SK-N-SH (cell line): ENCODE measurements around the gene LOC101059915.

ENCODE experiments used
- CTCF ChIA-PET: fragments of 300-600, 350-600 bp; formaldehyde crosslinking; extraction: SDS; loops from one replicate; lab custom pipeline; 2021; lab: Yijun Ruan, JAX
- POLR2A ChIA-PET: fragments of 350-600 bp; sonication (Branson Sonifier 250); formaldehyde crosslinking; extraction: SDS; loops from one replicate; lab custom pipeline; 2020; ENCODE audit warnings: antibody characterized with exemption, inconsistent platforms; lab: Yijun Ruan, JAX
- DNase-seq: peaks from one replicate; pipeline ENCODE4 v3.0.0; 2012
- H2AFZ ChIP-seq: fragments of 200-600 bp; sonication (generic); 2 replicates; pipeline ENCODE4 v1.8.1; 2016; ENCODE audit warnings: antibody characterized with exemption, mild to moderate bottlenecking, low read depth
- H3F3A ChIP-seq: fragments of 200-600 bp; sonication (generic); replicated peaks from 2 replicates; pipeline ENCODE3; 2016; ENCODE audit warnings: antibody characterized with exemption, mild to moderate bottlenecking; ENCODE audit not compliant: insufficient read depth
- H3K27ac ChIP-seq, 2 experiments: fragments of 200-500 bp in 1 of 2; fragments of 200-600 bp in 1 of 2; sonication (Bioruptor generic) in 1 of 2; sonication (generic), shearing (Covaris generic) in 1 of 2; 2 replicates each; pipeline versions ENCODE4 v1.5.1 to v1.6.1; 2014 to 2016; ENCODE audit warnings: low read depth in 2 of 2, inconsistent platforms in 1 of 2, low read length in 1 of 2, mild to moderate bottlenecking in 1 of 2, mixed read lengths in 1 of 2
- H3K27me3 ChIP-seq: fragments of 200-600 bp; sonication (generic), shearing (Covaris generic); 2 replicates; pipeline ENCODE4 v1.6.1; 2016; ENCODE audit warnings: mixed run types; ENCODE audit not compliant: insufficient read depth
- H3K36me3 ChIP-seq, 2 experiments: fragments of 200-500 bp in 1 of 2; fragments of 200-600 bp in 1 of 2; sonication (Bioruptor generic) in 1 of 2; sonication (generic) in 1 of 2; replicated peaks in 1 of 2; 2 replicates each; pipeline versions ENCODE3 to v1.5.1; 2014 to 2016; ENCODE audit warnings: low read length in 1 of 2, mild to moderate bottlenecking in 1 of 2; ENCODE audit not compliant: insufficient read depth in 2 of 2, control insufficient read depth in 1 of 2
- H3K4me1 ChIP-seq, 2 experiments: fragments of 200-500 bp in 1 of 2; fragments of 200-600 bp in 1 of 2; sonication (Bioruptor generic) in 1 of 2; sonication (generic), shearing (Covaris generic) in 1 of 2; 2 replicates each; pipeline versions ENCODE4 v1.5.1 to v1.6.1; 2014 to 2016; ENCODE audit warnings: low read depth in 1 of 2, low read length in 1 of 2, mixed run types in 1 of 2; ENCODE audit not compliant: insufficient read depth in 2 of 2, control insufficient read depth in 1 of 2
- H3K4me2 ChIP-seq: fragments of 200-600 bp; sonication (generic), shearing (Covaris generic); 2 replicates; pipeline ENCODE4 v1.6.1; 2017; ENCODE audit warnings: mixed run types
- H3K4me3 ChIP-seq, 2 experiments: fragments of 200-500 bp in 1 of 2; fragments of 200-600 bp in 1 of 2; sonication (Bioruptor generic) in 1 of 2; sonication (generic), shearing (Covaris generic) in 1 of 2; 2 replicates each; pipeline versions ENCODE4 v1.5.1 to v1.8.1; 2014 to 2016; ENCODE audit warnings: low read depth in 2 of 2, inconsistent platforms in 1 of 2, low read length in 1 of 2, mild to moderate bottlenecking in 1 of 2, mixed read lengths in 1 of 2, moderate library complexity in 1 of 2
- H3K79me2 ChIP-seq: fragments of 200-600 bp; sonication (generic); 2 replicates; pipeline ENCODE4 v1.8.1; 2017; ENCODE audit warnings: mild to moderate bottlenecking; ENCODE audit not compliant: insufficient read depth
- H3K9ac ChIP-seq: fragments of 200-600 bp; sonication (generic); 2 replicates; pipeline ENCODE4 v1.6.1; 2017; ENCODE audit warnings: mixed run types
- H3K9me2 ChIP-seq: fragments of 200-600 bp; sonication (generic); 2 replicates; pipeline ENCODE4 v1.6.1; 2017; ENCODE audit warnings: mixed run types
- H3K9me3 ChIP-seq: fragments of 200-600 bp; sonication (generic); 2 replicates; pipeline ENCODE4 v1.6.1; 2017; ENCODE audit warnings: mixed run types, mild to moderate bottlenecking, moderate library complexity
- H4K20me1 ChIP-seq: fragments of 200-600 bp; sonication (generic); 2 replicates; pipeline ENCODE4 v1.6.1; 2017; ENCODE audit warnings: mild to moderate bottlenecking, mixed run types; ENCODE audit not compliant: insufficient read depth
- CHD2 ChIP-seq: fragments of 150-350 bp; IDR thresholded peaks from 2 replicates; pipeline ENCODE4 v1.6.1; 2018; ENCODE audit warnings: low read length; ENCODE audit not compliant: partially characterized antibody
- ELF1 ChIP-seq: IDR thresholded peaks from 2 replicates; pipeline ENCODE4 v1.4.0; 2012
- EP300 ChIP-seq, 2 experiments: IDR thresholded peaks; 2 replicates each; pipeline versions ENCODE4 v1.4.0 to v1.6.1; 2012; ENCODE audit warnings: borderline replicate concordance in 1 of 2, low read depth in 1 of 2, low read length in 1 of 2
- EZH2phosphoT487 ChIP-seq: fragments of 200-600 bp; sonication (generic); IDR thresholded peaks from 2 replicates; pipeline ENCODE4 v1.6.1; 2017; ENCODE audit warnings: low read depth, mixed run types, mild to moderate bottlenecking, antibody characterized with exemption, moderate library complexity, borderline replicate concordance
- FOSL2 ChIP-seq: IDR thresholded peaks from 2 replicates; pipeline ENCODE4 v1.4.0; 2012; ENCODE audit warnings: low read depth, mild to moderate bottlenecking, moderate library complexity, borderline replicate concordance
- FOXM1 ChIP-seq: IDR thresholded peaks from 2 replicates; pipeline ENCODE4 v1.4.0; 2012; ENCODE audit warnings: low read depth, mild to moderate bottlenecking
- GATA2 ChIP-seq: sonication (generic); formaldehyde crosslinking; IDR thresholded peaks from 2 replicates; pipeline ENCODE4 v1.5.0; 2020; ENCODE audit warnings: mild to moderate bottlenecking, missing genetic modification reagents
- JUND ChIP-seq: IDR thresholded peaks from 2 replicates; pipeline ENCODE4 v1.4.0; 2012
- NRF1 ChIP-seq: IDR thresholded peaks from 2 replicates; pipeline ENCODE4 v1.6.1; 2012; ENCODE audit warnings: low read depth, mild to moderate bottlenecking, low read length
- POLR2AphosphoS5 ChIP-seq: IDR thresholded peaks from 2 replicates; pipeline ENCODE4 v1.6.1; 2012; ENCODE audit warnings: low read depth, low read length
- RXRA ChIP-seq: IDR thresholded peaks from 2 replicates; pipeline ENCODE4 v1.4.0; 2012; ENCODE audit warnings: low read depth, mild to moderate bottlenecking, borderline replicate concordance
- SIN3A ChIP-seq: IDR thresholded peaks from 2 replicates; pipeline ENCODE4 v1.6.1; 2012; ENCODE audit warnings: low read depth, mild to moderate bottlenecking, low read length, moderate library complexity, borderline replicate concordance
- TAF1 ChIP-seq: IDR thresholded peaks from 2 replicates; pipeline ENCODE4 v1.6.1; 2012; ENCODE audit warnings: low read depth, mild to moderate bottlenecking, low read length, moderate library complexity, borderline replicate concordance
- YY1 ChIP-seq: IDR thresholded peaks from 2 replicates; pipeline ENCODE4 v1.4.0; 2012; ENCODE audit warnings: low read depth, mild to moderate bottlenecking
- WGBS: methylation state at CpG from one replicate; pipeline ENCODE4 v1.1.6; 2017; ENCODE audit warnings: low lambda C conversion rate; 5-methylcytosine and 5-hydroxymethylcytosine counted together
- TF ChIP-seq, protein P1 (sequence below): IDR thresholded peaks from 2 replicates; pipeline ENCODE4 v1.6.1; 2012; ENCODE audit warnings: mild to moderate bottlenecking, low read depth, low read length, moderate library complexity
- TF ChIP-seq, protein P2 (sequence below): IDR thresholded peaks from 2 replicates; pipeline ENCODE4 v1.4.0; 2012; ENCODE audit warnings: low read depth, borderline replicate concordance
- TF ChIP-seq, protein P3 (sequence below): fragments of 200-600 bp; sonication (generic); IDR thresholded peaks from 2 replicates; pipeline ENCODE4 v1.6.1; 2017; ENCODE audit warnings: antibody characterized with exemption, mild to moderate bottlenecking, moderate library complexity
- TF ChIP-seq, protein P4 (sequence below): fragments of 150-350 bp; IDR thresholded peaks from 2 replicates; pipeline ENCODE4 v1.6.1; 2016; ENCODE audit warnings: mild to moderate bottlenecking, low read depth, low read length

LOC101059915 gene

DNA sequence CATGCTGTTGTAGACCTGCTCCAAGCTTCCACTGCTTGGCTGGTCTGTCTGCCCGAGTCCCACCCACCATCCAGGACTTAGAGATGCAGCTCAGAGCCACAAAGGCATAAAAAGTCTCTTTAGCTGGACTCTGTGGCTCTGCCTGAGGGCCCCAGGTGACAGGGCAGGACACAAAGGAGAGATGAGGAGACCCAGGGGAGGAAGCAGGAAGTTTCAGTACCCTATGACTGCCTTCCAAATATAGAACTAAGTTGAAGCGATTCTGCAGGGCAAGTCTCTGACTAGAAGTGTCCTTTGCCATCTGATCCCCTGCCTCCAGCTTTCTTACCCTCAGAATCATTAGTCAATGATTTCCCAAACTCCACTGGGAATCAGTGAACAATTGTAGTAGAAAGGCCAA, 37.9 kb upstream of the LOC101059915 start (continued):
- TF ChIP-seq JUND: no peak
- TF ChIP-seq ELF1: no peak
- no peak for TF ChIP-seq YY1

DNA sequence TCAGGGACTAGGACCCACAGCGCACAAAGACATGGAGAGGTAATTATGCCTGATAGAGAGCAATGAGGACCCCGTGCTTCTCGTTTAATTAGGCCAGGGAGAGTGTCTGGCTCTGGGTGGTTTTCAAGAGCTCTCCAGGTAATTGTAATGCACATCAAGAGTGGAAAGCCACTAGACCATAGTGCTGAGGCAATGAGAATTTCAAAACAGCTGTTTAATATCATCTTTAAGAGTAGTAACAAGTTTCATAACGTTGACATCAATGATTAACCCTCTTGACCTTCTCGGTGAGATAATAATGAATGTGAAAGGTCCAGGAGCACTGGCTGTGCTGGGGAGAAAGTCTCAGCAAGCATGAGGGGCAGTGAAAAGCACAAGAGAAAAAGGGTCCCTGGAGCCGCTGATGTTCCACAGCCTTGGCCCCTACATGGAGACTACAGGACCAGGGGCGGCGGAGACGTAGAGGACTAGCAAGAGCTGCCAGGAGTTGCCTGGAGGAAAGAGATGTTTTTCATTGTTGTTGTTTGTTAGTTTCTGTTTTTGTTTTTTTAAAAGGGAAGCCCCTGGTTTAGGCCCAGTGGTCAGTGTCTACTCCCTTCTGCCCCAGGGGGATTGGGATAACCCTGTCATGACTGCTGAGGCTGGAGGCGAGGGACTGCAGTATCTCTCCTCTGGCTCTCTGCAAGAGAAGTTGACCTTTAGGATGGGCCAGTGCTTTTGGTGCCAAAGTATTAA, 34.3 kb upstream of the LOC101059915 start:
- H3K79me2 ChIP-seq: no peaks in the 10 kb centered on the region
- WGBS: 41% methylated on average over 9 of the region's 10 CpGs
- H3K4me3 ChIP-seq: no peak overlapping the region
- no peak overlapping the region for H3K4me2 ChIP-seq
- ChIA-PET CTCF (interaction anchor here (0.6 kb wide), 1 partner anchor 120 kb away, joined by 3 read pairs; no protein-coding TSS in a partner anchor), POLR2A (no interaction called here)
- no peak for DNase-seq
- no peaks in the 10 kb centered on the region for H4K20me1 ChIP-seq
- TF ChIP-seq RXRA: no peak
- TF ChIP-seq, protein P1, sequence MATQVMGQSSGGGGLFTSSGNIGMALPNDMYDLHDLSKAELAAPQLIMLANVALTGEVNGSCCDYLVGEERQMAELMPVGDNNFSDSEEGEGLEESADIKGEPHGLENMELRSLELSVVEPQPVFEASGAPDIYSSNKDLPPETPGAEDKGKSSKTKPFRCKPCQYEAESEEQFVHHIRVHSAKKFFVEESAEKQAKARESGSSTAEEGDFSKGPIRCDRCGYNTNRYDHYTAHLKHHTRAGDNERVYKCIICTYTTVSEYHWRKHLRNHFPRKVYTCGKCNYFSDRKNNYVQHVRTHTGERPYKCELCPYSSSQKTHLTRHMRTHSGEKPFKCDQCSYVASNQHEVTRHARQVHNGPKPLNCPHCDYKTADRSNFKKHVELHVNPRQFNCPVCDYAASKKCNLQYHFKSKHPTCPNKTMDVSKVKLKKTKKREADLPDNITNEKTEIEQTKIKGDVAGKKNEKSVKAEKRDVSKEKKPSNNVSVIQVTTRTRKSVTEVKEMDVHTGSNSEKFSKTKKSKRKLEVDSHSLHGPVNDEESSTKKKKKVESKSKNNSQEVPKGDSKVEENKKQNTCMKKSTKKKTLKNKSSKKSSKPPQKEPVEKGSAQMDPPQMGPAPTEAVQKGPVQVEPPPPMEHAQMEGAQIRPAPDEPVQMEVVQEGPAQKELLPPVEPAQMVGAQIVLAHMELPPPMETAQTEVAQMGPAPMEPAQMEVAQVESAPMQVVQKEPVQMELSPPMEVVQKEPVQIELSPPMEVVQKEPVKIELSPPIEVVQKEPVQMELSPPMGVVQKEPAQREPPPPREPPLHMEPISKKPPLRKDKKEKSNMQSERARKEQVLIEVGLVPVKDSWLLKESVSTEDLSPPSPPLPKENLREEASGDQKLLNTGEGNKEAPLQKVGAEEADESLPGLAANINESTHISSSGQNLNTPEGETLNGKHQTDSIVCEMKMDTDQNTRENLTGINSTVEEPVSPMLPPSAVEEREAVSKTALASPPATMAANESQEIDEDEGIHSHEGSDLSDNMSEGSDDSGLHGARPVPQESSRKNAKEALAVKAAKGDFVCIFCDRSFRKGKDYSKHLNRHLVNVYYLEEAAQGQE: no peak
- TF ChIP-seq, protein P2, sequence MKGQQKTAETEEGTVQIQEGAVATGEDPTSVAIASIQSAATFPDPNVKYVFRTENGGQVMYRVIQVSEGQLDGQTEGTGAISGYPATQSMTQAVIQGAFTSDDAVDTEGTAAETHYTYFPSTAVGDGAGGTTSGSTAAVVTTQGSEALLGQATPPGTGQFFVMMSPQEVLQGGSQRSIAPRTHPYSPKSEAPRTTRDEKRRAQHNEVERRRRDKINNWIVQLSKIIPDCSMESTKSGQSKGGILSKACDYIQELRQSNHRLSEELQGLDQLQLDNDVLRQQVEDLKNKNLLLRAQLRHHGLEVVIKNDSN: no peak
- no peak for TF ChIP-seq EP300 (IDR thresholded peaks at IDR 0.05; ENCODE audit: borderline replicate concordance in 1 of 2, low read depth in 1 of 2, low read length in 1 of 2)
- TF ChIP-seq, protein P3, sequence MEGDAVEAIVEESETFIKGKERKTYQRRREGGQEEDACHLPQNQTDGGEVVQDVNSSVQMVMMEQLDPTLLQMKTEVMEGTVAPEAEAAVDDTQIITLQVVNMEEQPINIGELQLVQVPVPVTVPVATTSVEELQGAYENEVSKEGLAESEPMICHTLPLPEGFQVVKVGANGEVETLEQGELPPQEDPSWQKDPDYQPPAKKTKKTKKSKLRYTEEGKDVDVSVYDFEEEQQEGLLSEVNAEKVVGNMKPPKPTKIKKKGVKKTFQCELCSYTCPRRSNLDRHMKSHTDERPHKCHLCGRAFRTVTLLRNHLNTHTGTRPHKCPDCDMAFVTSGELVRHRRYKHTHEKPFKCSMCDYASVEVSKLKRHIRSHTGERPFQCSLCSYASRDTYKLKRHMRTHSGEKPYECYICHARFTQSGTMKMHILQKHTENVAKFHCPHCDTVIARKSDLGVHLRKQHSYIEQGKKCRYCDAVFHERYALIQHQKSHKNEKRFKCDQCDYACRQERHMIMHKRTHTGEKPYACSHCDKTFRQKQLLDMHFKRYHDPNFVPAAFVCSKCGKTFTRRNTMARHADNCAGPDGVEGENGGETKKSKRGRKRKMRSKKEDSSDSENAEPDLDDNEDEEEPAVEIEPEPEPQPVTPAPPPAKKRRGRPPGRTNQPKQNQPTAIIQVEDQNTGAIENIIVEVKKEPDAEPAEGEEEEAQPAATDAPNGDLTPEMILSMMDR: no peak
- TF ChIP-seq, protein P4, sequence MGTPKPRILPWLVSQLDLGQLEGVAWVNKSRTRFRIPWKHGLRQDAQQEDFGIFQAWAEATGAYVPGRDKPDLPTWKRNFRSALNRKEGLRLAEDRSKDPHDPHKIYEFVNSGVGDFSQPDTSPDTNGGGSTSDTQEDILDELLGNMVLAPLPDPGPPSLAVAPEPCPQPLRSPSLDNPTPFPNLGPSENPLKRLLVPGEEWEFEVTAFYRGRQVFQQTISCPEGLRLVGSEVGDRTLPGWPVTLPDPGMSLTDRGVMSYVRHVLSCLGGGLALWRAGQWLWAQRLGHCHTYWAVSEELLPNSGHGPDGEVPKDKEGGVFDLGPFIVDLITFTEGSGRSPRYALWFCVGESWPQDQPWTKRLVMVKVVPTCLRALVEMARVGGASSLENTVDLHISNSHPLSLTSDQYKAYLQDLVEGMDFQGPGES: no peak
- TF ChIP-seq GATA2 (CRISPR knock-in tag): no peak
- TF ChIP-seq CHD2: no peak
- no peak for TF ChIP-seq SIN3A
- TF ChIP-seq FOXM1: no peak
- TF ChIP-seq FOSL2: no peak
- no peak for TF ChIP-seq POLR2AphosphoS5
- no peak for TF ChIP-seq EZH2phosphoT487
- TF ChIP-seq TAF1: no peak
- no peak for TF ChIP-seq NRF1
- TF ChIP-seq ELF1: no peak
- TF ChIP-seq JUND: no peak
- TF ChIP-seq, all 33 proteins: peak for 0
- no peaks in the 10 kb centered on the region for H3K9me3 ChIP-seq
- H3K9me2 ChIP-seq: no peaks in the 10 kb centered on the region
- no peak overlapping the region for H3K27ac ChIP-seq
- H3K9ac ChIP-seq: no peak overlapping the region
- H2AFZ ChIP-seq: no peak overlapping the region
- 0 out of 4 replicates have a peak, but pooled peaks cover 0 to 4% of the 10 kb centered on the region in 2 experiments for H3K4me1 ChIP-seq
- H3F3A ChIP-seq: no peaks in the 10 kb centered on the region
- H3K27me3 ChIP-seq: no peaks in the 10 kb centered on the region; the same call in 1 of the 2 replicates
- H3K36me3 ChIP-seq: no peaks in the 10 kb centered on the region
